Measurements from ENCODE around the gene COL25A1.
"Not testable (repeated sequence)": the region's sequence is repeated elsewhere in the genome, so short reads cannot be mapped to it uniquely, and the experiment has no call there.

Gene COL25A1

DNA sequence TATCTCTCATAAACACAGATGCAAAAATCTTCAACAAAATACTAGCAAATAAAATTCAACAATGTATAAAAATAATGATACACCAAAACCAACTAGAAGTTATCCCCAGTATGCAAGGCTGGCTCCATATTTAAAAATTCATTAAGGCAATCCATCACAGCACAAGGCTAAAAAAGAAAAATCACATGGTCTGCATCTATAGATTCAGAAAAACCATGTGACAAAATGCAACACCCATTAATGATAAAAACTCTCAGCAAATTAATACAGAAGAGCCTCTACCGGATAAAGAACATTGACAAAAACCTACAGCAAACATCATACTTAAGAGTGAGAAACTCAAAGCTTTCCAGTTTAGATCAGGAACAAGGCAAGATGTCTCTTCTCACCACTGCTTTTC lies 182.6 kb downstream of the COL25A1 start:
- no peak for DNase-seq

DNA sequence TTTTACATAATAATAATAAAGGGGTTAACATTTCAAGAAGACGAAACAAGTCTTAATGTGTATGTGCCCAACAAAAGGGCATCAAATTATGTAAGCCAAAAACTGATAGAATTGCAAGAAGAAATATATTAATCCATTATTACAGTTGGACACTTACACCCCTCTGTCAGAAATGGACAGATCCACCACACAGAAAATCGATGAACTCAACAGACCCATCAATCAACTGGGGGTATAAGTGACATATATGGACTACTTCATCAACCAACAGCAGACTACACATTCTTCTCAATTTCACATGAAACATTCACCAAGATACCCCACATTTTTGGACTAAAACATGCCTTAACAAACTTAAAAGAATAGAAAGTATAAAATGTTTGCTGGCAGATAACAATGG lies 183.8 kb downstream of the COL25A1 start:
- DNase-seq, result no peak

DNA sequence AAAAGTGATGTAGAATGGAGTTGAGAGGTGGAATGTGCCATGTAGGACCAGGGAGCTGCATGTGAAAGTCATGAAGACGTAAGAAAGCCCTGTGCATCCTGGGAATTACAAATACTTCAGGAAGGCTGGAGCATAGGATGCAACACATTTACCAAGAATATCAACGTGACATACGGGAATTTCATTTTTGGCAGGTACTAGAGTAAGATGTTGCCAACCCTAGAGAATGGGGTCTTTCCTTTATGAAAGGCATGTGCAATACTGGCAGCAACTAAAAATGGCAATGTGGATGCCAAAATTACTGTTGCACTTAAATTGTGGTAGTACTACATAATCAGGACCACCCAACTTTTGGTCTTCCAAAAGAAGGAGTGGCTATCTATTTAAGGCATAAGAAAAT lies 188.0 kb downstream of the COL25A1 start:
- DNase-seq, result no peak

DNA sequence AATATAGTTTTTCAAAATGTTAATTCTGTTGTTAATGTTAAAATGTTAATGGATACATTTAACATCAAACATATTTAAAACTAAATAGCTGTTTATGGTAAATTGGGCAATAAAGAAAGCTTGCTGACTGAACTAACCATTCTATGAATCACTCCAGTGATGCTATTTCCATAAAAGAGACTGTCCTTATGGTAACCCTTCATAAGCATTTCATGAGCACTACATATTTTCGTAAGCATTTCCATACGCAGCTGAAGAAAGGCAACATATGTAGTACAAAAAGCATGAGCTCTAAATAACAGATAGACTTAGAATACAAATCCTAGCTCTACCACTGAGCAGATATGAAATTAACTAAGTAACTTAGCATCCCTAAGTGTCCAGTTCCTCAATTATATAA lies 188.9 kb downstream of the COL25A1 start:
- no peak for DNase-seq

DNA sequence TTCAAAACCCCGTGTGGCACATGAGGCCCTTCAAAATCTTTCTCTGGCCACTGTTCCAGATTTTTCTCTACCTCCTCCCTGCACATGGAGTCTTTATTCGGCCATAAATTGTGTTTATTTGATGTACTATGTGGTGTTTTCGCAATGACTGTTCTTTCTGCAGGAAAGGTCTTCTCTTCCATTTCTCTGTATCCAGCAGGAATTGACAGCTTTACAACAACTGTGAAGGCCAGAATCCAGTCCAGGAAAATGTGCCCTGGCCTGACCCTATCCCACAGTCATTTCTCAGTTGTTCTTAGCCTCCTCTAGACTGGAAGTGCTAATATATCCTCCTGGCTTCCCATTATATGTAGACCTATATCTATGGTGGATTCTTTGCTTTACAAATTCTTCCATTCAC lies 191.4 kb downstream of the COL25A1 start:
- DNase-seq, result no peak

DNA sequence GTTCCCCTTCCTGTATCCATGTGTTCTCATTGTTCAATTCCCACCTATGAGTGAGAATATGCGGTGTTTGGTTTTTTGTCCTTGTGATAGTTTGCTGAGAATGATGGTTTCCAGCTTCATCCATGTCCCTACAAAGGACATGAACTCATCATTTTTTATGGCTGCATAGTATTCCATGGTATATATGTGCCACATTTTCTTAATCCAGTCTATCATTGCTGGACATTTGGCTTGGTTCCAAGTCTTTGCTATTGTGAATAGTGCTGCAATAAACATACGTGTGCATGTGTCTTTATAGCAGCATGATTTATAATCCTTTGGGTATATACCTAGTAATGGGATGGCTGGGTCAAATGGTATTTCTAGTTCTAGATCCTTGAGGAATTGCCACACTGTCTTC lies 194.2 kb downstream of the COL25A1 start:
- DNase-seq, result not testable (repeated sequence)

DNA sequence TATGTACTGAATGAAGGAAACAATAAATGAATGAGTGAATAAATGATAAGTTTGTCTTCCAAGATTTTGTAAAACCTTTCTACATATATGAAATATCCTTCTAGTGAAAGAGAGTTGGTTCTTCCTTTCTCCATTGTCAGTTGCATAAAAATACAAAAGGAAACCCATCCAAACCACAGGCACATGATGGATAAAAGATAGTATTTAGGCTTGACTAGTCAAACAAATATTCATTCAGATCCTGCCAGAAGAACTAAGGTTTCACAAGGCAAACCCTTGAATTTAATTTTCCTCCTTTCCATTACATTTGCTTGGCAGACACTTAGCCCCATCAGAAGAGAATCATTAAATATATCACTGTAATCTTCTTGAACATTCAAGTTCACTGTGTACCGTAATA lies 208.4 kb downstream of the COL25A1 start:
- no peak for DNase-seq

DNA sequence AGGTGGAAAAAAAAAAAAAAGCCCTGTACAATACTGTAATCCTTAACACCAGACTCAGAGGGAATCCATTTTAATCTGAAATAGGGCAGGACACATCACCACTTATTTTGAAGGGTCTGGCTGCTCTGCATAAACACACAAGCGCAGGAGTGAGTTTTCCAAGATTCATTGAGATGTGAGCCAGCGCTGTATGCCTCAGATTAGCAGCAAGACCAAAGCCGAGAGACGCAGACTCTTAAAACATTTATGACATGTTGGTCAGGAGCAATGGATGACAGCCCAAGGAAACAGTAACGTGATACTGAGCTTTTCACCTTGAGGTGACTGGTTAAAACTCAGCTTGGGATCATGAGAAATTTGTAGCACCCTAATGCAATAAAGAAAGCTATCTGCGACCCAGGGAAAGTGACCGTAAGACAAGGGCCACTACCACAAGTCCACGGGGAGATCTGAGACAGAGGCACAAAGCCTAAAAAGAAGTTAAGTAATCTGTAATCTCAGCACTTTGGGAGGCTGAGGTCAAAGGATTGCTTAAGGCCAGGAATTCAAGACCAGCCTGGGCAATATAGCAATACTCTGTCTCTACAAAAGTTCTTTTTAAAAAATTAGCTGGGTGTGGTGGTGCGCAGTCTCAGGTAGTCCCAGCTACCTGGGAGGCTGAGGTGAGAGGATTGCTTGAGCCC lies 210.6 kb downstream of the COL25A1 start:
- DNase-seq, result no peak

DNA sequence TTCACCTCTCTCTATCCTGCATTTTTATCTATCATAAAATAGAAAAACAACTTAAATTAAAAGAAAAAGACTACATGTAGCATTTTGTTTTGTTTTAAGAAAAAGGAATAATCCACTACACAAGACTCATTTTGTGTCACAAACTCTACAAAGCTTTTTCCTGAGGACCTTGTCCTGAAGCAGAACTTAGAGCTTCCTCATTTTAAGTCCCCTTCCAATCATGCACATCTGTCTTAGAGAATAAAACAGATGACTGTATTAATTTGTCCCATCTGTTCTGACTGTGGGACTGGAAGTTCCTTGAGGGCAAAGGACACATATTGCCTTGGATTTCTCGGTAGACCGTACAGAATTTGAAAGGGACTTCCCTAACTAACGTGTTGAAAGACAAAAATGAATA lies 218.5 kb downstream of the COL25A1 start:
- peak in 1 of 2 donors; percentile 2 for DNase-seq

DNA sequence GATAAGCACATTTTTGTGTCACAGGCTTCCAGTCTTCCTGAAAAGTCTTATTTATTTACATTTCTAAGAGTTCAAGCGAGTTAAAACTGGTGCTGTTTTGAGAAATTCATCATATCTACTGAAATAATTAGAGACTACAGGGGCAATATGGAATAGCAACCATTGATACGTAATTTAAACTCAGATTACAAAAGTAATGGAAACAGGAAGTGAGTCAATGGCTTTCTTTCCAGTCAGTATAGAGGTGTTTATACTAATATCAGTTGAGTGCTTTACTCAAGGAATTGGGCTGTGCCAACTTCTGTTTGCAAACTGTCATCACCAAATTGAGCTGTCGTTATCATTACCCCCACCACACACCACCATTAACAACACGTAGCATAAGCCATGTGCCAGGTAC lies 222.7 kb downstream of the COL25A1 start:
- DNase-seq, result peak in 1 of 2 donors; percentile 3

DNA sequence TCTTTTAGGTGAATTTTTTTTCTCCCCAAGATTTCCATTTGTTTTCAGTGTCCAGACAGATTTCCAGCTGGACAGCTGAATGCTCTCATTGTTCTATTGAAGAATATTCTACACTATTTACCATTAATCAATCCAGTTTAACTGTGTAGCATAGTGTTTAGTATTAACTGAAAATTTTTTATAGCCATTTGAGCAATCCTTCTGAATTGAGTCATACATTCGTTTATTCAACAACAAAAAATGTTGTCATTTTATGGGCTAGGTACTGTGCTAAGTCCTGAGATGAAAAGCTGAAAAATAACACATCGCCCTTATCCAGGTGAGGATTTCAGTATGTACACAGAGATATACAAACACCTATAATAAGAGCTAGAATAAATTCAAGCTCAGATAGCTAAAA lies 223.3 kb downstream of the COL25A1 start:
- DNase-seq, result no peak

DNA sequence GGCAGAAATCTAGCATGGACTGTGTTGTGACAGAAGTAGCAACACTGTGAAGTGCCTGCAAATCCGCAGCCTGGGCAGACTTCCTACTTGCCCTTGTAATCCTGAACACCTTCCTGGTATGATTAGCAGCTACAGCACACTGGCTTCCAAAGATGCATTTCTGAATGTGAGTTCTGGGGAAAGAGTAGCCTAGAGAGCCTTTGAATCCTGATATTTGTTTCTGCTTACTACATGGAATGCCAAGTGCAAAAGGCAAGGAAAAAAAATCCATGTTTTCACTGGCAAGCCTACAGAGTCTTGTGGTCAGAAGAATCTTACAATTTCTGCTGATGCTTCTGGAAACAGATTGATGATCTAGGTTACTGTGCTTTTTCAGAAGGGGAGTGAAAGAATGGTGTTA lies 223.7 kb downstream of the COL25A1 start:
- DNase-seq, result no peak

DNA sequence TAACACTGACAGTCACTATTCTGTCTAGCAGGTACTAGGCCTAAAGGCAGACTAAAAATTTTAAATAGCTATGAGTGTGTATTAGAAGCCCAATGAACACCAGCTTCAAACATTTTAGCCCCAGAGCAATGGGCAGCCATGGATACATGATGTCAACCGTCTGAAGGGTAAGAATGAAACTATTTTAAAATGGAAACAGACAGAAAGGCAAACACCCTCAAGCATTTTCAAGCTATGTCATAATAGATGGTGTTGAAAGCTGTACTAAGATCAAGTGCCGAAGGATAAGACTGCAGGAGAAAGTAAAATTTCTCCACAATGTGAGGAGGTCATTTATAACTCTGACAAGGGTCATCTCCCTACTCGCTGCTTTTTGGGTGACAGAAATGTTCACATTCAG lies 225.0 kb downstream of the COL25A1 start:
- no peak for DNase-seq

DNA sequence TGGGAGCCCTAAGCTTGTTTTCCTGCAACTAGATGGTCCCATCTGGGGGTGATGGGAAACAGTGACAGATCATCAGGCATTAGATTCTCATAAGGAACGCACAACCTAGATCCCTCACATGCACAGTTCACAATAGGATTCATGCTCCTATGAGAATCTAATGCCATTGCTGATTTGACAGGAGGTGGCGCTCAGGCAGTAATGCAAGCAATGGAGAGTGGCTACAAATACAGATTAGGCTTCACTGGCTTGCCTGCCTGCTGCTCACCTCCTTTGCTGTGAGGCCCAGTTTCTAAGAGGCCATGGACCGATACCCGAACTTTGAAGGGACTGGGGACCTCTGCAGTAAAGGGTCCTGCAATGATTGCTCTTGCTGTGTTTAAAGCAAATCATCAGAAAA lies 225.7 kb downstream of the COL25A1 start:
- not testable (repeated sequence) for DNase-seq

DNA sequence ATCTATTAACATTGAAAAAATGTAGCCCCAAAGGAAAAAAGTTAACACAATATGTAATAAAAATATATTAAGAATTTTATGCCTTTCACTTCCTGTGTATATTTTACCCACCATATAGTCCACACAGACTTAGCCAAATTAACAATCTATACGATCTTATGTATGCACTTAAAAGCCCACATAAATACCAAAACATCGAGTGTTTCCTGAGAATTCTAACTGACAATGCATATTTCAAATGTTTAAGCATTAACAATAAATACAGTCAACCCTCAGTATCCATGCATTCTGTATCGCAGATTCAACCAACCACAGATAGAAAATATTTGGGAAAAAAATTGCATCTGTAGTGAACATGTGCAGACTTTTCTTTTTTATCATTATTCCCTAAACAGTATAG lies 226.8 kb downstream of the COL25A1 start:
- DNase-seq, result no peak

DNA sequence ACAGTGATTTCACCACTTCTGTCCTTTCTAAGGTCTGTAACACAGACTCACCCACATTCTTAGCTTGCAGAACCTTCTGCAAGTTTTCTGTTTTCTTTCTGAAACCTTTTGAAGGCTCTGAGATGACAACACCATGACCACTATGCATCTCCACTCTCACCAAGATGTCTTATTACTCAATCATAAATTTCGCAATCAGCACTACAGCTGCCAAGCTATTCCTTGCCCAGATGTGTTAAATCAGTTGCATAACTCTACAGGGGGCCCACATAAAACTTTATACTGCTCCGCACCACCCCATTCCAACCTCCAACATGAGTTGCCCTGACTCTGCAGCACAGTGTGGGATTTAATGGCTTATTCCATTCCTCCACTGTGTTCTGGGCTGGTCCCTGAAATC lies 229.9 kb downstream of the COL25A1 start:
- peak; percentile 44 to 58 for DNase-seq

DNA sequence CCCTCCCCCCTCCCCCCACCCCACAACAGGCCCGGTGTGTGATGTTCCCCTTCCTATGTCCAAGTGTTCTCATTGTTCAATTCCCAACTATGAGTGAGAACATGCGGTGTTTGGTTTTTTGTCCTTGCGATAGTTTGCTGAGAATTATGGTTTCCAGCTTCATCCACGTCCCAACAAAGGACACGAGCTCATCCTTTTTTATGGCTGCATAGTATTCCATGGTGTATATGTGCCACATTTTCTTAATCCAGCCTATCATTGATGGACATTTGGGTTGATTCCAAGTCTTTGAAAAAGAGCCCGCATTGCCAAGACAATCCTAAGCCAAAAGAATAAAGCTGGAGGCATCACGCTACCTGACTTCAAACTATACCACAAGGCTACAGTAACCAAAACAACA lies 231.8 kb downstream of the COL25A1 start:
- not testable (repeated sequence) for DNase-seq

DNA sequence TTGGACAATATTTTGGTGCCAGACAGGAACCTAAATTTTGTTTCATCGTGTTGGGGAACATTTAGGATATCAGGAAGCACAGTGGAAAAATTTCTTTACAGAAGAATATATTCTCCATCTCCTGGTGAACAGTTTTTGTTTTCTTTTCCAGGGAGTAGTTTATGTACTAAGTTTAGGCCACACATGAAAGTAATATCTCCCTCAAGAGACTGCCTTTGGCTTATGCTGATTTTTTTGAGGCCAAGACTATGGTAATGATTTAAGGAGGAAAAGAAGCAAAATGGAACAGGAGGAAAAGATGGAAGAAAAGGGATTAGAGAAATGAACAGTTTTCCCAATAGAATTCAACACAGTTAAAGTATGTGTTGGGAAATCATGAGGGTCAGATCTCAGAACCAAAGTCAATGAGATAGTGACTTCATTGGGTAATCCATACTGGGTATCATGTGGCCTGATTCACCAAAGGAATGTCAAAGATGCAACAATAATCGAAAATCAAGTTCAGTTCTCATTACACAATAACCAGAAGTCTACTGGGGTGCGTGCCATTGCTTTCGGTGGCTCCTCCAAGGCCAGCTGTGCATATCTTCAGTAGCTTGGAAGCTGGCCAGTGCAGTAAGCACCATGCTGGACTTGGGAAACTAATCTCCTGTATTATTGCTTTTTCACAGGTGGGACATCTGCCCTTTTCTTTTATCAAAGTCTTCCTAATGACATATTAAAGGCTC lies 234.8 kb downstream of the COL25A1 start:
- no peak for DNase-seq

DNA sequence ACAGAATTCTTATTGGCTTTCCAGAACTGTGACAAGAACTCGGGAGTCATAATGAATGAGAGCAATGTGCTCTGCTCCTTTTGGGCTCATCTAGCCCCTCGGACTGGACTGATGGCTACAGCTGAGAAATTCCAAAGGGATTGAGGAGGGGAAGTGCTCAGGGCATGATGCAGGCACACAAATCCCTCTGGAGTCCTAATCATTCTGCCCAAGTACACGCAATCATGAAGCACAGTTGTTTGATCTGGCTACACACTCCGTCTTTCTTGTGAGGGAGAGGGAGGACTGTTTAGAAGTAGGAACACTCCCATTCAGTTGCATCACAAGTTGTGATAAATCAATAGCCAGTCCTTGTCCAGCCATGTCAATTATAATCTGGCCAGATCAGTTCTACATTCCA lies 237.5 kb downstream of the COL25A1 start:
- DNase-seq, result no peak

DNA sequence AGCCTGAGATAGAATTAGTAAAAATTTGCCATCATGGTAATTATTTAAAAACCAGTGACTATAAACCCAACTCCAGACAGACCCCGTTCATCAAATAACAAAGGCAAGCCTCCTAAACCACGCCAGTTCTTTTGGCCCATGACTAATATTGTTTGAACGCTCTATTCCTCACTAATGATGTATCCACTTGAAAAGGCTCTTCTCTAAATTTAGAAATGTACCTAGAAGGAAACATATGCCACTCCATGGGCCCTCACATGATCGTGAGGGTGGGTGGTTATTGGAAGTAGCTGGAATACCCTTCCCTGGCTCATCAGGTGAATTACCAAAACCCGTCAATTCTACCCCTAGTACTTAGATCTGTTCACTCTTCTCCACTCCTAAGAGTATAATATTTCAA lies 249.2 kb downstream of the COL25A1 start:
- no peak for DNase-seq

DNA sequence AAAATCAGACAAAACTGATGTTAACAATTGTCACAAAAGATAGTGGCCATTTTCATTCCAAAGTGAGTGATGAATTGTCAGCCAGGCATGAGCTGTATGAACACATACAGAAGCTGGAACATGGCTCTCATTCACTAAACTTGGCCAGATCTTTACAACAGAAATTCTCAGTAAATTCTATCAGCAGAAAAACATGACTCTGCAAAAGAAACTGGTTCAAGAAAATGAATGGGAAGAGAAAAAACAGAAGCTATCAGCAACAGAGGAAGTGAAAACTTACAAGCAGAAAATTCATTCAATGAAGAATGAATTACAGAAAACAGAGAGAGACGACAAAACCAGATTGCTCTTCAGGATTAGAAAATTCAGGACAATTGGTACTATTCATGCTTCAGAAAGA lies 249.6 kb downstream of the COL25A1 start:
- peak in 1 of 2 donors; percentile 25 for DNase-seq

DNA sequence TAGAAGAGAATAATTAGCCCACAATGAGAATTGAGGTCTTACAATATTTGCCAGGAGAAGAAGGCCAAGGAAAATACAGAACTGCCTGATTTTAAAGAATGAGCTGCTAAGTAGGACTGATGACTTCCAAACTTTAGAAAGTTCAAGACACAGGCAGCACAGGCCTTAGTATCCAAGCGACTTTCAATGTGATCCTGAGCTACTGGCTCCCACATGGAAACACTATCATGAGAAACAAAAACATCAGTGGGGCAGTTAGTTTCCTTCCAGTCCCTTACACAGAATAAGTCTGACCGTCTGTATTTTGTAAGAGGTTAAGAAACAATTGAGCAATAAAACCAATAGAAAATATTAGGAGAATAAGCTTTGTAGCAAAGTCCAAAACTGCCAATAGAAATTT lies 251.4 kb downstream of the COL25A1 start:
- no peak for DNase-seq

DNA sequence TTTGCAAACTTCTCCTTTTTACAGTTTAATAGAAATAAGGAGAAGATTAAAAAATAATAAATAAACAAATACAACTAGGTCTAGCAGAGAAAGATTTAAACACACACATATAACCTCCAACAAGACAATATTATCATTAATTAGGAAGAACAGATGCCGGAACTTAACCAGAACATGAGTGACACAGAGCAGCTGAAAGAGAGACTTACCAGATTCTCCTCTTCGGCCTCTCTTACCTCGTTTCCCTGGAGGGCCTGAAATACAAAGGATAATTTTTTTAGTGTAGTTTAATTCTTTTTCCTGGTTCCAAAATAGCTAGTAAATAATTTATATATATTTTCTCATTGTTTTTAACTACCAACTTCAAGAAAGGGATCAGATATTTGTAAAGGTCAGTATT lies 252.5 kb downstream of the COL25A1 start:
- no peak for DNase-seq

DNA sequence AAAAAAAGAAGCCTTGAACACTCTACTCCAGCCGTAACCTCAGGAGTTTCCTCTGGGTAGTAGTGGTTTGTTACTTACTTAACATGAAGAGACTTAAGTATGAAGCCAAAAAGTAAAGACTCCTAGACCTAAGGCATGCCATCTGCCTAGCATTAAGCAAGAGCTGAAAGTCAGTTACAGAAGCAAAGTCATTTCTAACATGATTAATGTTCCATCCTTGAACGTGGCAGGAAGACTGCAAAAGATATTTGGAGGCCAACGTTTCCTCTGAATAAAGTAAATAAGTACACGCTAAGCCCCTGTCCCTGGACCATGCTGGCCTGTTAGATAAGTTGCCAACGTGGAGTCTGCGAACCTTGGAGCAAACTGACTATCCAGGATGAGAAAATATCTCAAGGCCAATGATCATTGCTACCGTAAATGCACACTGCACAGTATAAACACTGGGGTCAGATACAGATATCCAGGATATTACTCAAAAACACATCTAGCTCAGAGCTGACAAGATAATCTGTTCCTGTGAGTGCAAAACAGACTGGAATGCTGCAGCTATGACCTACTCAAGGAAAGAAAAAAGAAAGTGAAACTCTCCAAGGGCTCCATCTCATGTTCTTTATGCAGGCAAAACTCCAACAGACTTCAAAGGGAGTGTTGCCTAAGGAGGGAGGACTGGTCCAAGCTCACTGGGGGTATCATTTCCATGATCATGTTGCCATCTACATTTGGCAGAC lies 255.8 kb downstream of the COL25A1 start:
- DNase-seq, result peak; percentile 11 to 23
